HG02981 (cell line): ENCODE data around the gene SLC16A3.
"Not testable (repeated sequence)": the region's sequence is repeated elsewhere in the genome, so short reads cannot be mapped to it uniquely, and the experiment has no call there.

Experiments used
- ATAC-seq: cut with Tn5 transposase; IDR thresholded peaks from one replicate; pipeline ENCODE4 v1.9.1; 2021; ENCODE audit warnings: mild to moderate bottlenecking, moderate library complexity; ENCODE audit not compliant: unreplicated experiment

The SLC16A3 gene

GRCh38 chr17:82245134-82246039 is 16.5 kb downstream of the SLC16A3 start:
- ATAC-seq = no peak

GRCh38 chr17:82246040-82246364 is 17.2 kb downstream of the SLC16A3 start:
- no peak for ATAC-seq

GRCh38 chr17:82246365-82247181 is 17.7 kb downstream of the SLC16A3 start:
- no peak for ATAC-seq

DNA sequence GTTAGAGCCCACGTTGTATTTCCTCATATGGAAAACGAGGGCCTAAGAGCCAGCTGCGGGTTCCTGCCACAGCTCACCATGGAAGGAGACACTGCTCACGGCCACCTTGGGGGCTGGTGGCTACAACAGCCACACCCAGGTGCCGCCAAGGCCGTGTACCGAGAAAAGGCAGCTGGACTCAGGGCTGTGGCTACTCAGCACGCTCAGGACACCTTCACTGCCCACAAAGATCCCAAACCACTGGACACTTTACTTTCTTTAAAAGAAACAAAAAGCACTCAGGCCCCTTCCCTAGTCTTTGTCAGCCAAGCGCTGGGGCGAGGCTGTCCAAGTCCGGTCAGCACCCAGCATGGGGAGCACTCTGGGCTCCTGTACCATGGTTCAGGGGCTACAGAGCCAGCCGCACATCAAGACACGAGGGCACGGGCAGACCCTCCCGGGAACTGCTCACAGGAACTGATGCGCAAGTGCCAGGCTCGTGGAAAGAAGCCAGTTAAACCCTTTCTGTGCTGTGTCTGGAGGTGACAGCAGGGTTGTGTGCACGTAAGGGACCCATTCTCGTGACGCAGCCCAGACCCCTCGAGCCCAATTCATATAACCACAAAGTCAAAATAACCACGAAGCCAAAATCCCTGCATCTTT is 18.5 kb downstream of the SLC16A3 start:
- no peak for ATAC-seq

GRCh38 chr17:82247856-82248671 is 19.2 kb downstream of the SLC16A3 start:
- ATAC-seq = no peak

- ATAC-seq = no peak
Observed at GRCh38 chr17:82248815-82249674, 20.2 kb downstream of the SLC16A3 start.

DNA sequence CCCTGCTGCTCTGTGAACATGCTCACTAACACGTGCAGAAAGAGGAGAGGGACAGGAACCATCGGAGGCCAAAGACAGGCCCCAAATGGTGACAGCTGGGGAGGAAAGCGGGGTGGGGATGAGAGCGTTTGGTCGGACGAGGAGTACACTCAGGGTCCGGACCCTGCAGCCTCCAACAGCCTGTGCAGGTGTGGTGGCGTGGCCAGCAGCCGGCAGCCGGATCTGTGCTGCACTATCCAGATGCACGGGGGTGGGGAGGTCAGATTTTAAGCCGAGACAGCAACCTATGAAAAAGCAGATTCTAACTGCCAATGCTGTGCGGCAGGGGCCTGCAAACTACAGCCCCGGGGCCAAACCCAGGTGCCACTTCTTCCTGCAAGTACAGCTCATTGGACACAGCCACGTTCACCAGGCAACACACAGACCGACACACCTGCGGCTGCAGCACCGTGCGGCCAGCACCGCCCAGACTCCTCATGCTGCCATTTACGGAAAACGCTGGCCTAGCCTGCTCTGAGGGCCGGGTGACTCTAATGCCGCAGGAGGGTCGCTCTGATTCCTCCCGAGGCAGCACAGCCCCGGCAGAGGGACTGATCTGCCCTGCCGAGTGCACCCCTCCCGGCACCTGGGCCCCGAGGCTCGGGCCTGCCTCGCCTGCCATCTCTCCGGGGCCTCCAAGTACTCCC is 21.2 kb downstream of the SLC16A3 start:
- no peak for ATAC-seq

DNA sequence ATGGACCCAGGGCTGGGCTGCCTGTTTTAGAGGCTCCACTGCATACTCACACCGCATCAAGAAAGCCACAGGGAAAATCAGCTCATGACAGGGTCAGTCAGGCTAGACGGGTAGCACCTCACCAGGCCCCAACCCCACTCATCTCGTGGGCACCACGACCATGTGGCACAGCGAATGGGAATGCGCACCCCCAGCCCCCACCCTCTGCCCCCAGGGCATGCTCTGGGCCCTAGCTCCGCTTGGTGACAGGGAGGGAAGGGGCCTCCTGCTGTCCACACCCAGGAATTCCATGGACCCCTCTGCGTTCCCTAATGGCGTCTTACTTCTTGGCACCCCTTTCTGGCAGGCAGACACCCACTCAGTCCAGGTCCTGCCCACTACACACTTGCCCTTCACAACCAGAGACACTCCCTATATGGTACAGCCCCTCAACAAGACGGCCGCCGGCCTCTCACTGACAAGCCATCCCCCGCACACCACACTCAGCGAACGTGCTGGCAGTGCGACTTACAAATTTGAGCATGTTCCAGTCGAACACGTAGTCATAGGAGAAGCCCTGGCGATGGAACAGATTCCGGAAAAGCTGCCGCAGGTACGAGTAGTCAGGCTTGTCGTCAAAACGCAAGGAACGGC is 22.1 kb downstream of the SLC16A3 start:
- ATAC-seq = no peak

DNA sequence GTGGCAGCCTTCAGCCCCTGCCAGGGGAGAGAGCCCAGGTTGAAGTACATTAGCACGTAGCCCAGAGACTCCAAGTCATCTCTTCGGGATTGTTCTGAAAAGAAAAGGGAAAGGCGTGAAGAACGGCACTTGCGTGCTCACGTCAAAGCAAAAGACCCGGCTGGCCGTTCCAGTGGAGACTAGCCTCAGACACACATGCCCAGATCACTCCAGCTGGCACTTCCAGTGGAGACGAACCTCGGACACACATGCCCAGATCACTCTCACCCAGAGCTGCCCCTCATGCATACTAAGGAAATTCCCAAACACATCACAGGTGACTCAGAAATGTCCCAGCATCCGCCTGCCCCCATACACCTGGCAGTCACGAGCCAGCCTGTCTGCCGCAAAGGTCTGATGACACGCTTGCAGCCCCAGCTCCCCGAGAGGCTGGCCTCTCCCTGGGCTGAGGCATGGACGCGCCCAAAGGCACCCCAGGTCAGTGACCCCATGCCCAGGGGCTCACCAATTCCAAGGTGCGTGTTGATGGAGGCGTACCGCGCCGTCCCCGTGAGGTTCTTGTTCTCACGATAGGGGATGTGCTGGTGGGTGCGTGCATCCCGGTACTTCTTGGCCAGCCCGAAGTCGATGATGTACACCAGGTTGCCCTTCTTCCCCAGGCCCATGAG is 23.8 kb downstream of the SLC16A3 start:
- no peak for ATAC-seq

GRCh38 chr17:82253179-82253544 is 24.3 kb downstream of the SLC16A3 start:
- no peak for ATAC-seq

- not testable (repeated sequence) for ATAC-seq
Observed at GRCh38 chr17:82254096-82254495, 25.3 kb downstream of the SLC16A3 start.

GRCh38 chr17:82254746-82255145 is 25.9 kb downstream of the SLC16A3 start:
- not testable (repeated sequence) for ATAC-seq

DNA sequence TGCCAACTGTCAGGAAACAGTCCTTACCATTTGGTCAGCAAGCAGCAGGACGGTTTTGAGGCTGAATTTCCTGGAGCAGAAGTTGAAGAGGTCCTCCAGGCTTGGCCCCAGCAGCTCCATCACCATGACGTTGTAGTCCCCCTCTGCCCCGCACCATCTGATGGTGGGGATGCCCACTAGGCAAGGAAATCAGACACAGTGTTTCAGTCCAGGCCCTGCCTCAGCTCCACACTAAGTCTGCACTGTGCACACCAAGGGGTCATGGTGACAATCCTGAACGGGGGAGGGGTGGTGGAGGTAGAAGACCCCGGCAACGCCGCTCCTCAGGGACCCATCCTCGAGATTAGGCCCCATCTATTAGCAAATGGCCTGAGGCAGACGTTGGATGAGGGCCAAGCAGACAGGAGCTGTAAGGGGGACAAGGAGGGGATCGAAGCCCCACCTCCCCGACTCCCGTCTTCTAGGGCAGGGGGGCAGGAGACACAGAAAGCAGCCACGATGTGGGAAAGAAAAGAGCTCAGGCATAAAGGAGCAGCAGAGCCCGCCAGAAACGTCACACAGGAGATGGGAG is 26.6 kb downstream of the SLC16A3 start:
- no peak for ATAC-seq

DNA sequence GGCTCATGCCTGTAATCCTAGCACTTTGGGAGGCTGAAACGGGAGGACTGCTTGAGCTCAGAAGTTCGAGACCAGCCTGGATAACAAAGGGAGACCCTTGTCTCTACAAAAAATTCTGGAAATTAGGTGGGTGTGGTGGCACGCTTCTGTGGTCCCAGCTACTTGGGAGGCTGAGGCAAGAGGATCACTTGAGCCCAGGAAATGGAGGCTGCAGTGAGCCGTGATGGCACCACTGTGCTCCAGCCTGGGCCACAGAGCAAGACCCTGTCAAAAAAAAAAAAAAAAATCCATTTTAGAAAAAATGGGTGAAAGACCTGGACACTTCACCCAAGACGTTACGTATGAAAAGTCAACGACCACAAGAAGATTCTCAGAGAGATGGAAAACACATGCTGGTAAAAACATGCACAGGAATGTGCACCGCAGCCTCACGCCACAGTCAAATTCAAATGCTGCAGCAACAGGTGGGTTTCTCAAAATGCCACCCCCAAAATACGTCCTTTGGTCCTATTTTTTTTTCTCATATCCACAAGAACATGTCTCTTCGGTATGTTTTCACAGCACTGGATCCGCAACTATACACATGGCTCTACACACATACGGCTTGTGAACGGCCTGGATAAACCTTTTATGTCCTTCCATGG is 27.5 kb downstream of the SLC16A3 start:
- ATAC-seq = no peak

- ATAC-seq = no peak
Observed at GRCh38 chr17:82257473-82257872, 28.6 kb downstream of the SLC16A3 start.

DNA sequence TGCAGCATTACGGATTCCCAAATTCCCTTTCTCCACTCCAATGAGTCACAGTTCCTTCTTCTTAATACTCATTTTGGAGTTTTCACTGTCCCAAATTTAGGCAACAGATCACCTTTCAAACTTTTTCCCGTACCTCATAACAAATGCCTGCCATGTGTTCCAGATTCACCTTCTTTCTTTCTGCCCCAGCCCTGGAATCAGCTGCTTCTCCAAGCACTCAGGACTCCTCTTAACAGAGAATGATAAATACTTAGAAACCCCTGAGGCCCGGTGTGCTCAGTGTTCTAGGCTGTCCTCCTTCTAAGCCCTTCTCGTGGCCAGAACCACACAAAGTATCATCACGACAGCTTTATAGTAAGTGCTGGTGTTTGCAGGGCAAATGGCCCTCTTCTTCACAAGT is 29.7 kb downstream of the SLC16A3 start:
- ATAC-seq = no peak
